Osteocyte (in vitro differentiated cells): ENCODE data around the gene TSGA10. TPM values are rescaled to one million over a fixed set of nuclear protein-coding genes. Genes with fewer than 3 reads are reported as not detected.
"Not testable (repeated sequence)": the region's sequence is repeated elsewhere in the genome, so short reads cannot be mapped to it uniquely, and the experiment has no call there.

Source experiments
- DNase-seq: peaks from one replicate; pipeline ENCODE4 v3.0.0; 2021; ENCODE audit warnings: mixed read lengths; ENCODE audit not compliant: unreplicated experiment; ENCODE audit errors: extremely low spot score
- H3K27ac Mint-ChIP-seq: one replicate; pipeline ENCODE4 v1.8.0; 2021; ENCODE audit warnings: mild to moderate bottlenecking, mixed read lengths; ENCODE audit not compliant: unreplicated experiment
- H3K27me3 Mint-ChIP-seq: one replicate; pipeline ENCODE4 v1.8.0; 2021; ENCODE audit warnings: mixed read lengths; ENCODE audit not compliant: unreplicated experiment
- H3K36me3 Mint-ChIP-seq: one replicate; pipeline ENCODE4 v1.8.0; 2021; ENCODE audit warnings: mixed read lengths; ENCODE audit not compliant: unreplicated experiment
- H3K4me1 Mint-ChIP-seq: one replicate; pipeline ENCODE4 v1.8.0; 2021; ENCODE audit warnings: mixed read lengths; ENCODE audit not compliant: unreplicated experiment
- H3K4me3 Mint-ChIP-seq: one replicate; pipeline ENCODE4 v1.8.0; 2021; ENCODE audit warnings: mild to moderate bottlenecking, moderate library complexity, mixed read lengths; ENCODE audit not compliant: unreplicated experiment
- H3K9me3 Mint-ChIP-seq: one replicate; pipeline ENCODE4 v1.8.0; 2021; ENCODE audit warnings: mixed read lengths; ENCODE audit not compliant: unreplicated experiment
- CTCF ChIP-seq: fragments of 200-600 bp; sonication (generic); IDR thresholded peaks from 2 replicates; pipeline ENCODE4 v1.5.0; 2021; ENCODE audit warnings: antibody characterized with exemption, mild to moderate bottlenecking, moderate library complexity
- long read RNA-seq: library from polyadenylated mRNA; unstranded; transcript quantifications from one replicate; pipeline ENCODE4 v2.0.0, GENCODE V29; 2021
- total RNA-seq: library from RNA; stranded (reverse); gene quantifications from 2 replicates; pipeline ENCODE4 v1.2.1, GENCODE V29; 2021

TSGA10 gene, protein sequence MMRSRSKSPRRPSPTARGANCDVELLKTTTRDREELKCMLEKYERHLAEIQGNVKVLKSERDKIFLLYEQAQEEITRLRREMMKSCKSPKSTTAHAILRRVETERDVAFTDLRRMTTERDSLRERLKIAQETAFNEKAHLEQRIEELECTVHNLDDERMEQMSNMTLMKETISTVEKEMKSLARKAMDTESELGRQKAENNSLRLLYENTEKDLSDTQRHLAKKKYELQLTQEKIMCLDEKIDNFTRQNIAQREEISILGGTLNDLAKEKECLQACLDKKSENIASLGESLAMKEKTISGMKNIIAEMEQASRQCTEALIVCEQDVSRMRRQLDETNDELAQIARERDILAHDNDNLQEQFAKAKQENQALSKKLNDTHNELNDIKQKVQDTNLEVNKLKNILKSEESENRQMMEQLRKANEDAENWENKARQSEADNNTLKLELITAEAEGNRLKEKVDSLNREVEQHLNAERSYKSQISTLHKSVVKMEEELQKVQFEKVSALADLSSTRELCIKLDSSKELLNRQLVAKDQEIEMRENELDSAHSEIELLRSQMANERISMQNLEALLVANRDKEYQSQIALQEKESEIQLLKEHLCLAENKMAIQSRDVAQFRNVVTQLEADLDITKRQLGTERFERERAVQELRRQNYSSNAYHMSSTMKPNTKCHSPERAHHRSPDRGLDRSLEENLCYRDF
- 3.1 and 3.6 TPM in 2 replicates for total RNA-seq
- long read RNA-seq, partial matches to known transcripts, result 2 of 6 reads
- long read RNA-seq, other reads (novel, unspliced or antisense), result 4 of 6 reads

DNA sequence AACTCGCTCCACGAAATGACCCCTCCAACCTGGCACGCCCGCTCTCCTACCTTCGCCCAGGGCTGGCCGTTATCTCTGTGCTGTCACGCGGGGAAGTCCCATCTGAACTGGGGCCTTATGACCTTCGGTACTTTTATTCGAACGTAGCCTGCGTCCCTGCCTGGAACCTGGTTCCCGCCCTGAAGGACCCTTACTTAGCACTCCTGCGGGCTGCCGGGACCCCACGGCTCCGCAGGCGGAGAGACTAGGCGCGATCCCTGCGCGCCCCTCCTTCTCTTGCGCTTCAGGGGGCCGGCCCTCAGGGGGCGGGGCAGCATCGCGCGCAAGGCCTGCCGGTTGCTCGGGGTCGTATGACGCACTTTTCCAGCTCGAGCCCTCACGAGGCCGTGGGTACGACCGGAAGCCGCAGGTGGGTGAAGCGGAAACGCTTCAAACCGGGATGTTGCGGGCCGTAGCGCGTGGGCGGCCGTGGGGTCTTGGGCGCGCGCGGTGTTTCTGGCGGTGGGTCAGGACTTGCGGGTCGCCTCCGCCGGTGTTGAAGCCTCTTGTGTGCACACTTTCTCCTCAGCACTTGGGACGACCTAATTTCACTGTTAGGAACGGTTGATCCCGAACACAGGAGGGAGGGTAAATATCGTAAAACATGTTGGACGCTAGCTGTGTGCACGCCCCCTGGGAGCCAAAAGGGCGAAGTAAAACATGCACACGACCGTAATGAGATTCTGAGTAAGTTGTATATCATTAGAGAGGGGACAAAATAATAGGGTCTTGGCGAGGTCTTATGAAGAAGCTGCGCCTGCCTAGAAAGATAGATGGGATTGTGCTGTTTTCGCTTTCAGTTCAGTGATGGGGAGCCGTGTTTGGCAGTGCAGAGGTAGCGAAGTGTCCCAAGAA is at the start of gene TSGA10, which contains the start of gene LIPT1:
TSS of gene TSGA10 (minus strand) at position 300 of the 894 bp plus-strand sequence. CDS start 45,503 bp downstream, outside the sequence.
TSS of gene LIPT1 (plus strand) at position 325 of the 894 bp plus-strand sequence. CDS start 6,991 bp downstream, outside the sequence.
- Mint-ChIP-seq H3K4me1 (peaks cover 21% of the 10 kb centered on the region), H3K36me3 (peaks cover 8% of the 10 kb centered on the region), H3K9me3 (no peaks in the 10 kb centered on the region), H3K4me3 (peak within 1 kb of the TSS; percentile 87), H3K27me3 (no peaks in the 10 kb centered on the region), H3K27ac (peak within 1 kb of the TSS; percentile 92)
- TF ChIP-seq CTCF, result peak; percentile 23
- DNase-seq, result peak; percentile 93

GRCh38 chr2:99201959-99202678 is 47.4 kb upstream of the TSGA10 start:
- H3K27me3 Mint-ChIP-seq, result no peaks in the 10 kb centered on the region
- H3K4me1 Mint-ChIP-seq, result no peaks in the 10 kb centered on the region
- peaks cover 23% of the 10 kb centered on the region for H3K36me3 Mint-ChIP-seq
- TF ChIP-seq CTCF, result no peak
- H3K9me3 Mint-ChIP-seq, result peaks cover 13% of the 10 kb centered on the region
- H3K4me3 Mint-ChIP-seq, result no peak overlapping the region
- no peak for DNase-seq
- H3K27ac Mint-ChIP-seq, result no peak overlapping the region

DNA sequence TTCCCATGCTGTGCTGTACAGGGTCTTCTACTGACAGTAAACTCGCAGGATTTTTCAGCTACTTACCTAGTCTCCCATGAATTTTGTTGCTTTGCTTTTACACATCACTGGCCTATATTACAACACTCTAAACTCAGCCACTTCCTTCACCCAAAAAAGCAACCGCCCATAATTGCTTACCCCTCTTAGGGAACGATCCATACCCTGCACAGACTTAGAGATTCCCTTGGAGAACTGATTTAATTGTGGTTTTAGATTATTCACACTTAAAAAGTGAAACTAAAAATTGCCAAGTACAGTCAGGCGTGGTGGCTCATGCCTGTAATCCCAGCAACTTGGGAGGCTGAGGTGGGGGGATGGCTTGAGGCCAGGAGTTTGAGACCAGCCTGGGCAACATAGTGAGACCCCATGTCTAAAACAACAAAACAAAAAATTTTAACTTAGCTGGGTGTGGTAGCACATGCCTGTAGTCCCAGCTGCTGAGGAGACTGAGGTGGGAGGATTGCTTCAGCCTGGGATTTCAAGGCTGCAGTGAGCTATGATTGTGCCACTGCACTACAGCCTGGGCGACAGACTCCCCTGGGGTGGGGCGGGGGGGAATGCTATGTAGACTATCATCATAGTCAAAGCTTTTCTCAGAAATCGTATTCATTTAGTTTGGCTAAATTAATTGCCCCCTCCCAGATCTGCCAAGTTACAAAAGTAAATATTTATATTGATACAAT is 45.5 kb upstream of the TSGA10 start:
- peaks cover 6% of the 10 kb centered on the region for H3K9me3 Mint-ChIP-seq
- H3K36me3 Mint-ChIP-seq, result peaks cover 24% of the 10 kb centered on the region
- H3K27ac Mint-ChIP-seq, result no peak overlapping the region
- no peak overlapping the region for H3K4me3 Mint-ChIP-seq
- DNase-seq, result no peak
- H3K27me3 Mint-ChIP-seq, result no peaks in the 10 kb centered on the region
- H3K4me1 Mint-ChIP-seq, result no peaks in the 10 kb centered on the region
- no peak for TF ChIP-seq CTCF

DNA sequence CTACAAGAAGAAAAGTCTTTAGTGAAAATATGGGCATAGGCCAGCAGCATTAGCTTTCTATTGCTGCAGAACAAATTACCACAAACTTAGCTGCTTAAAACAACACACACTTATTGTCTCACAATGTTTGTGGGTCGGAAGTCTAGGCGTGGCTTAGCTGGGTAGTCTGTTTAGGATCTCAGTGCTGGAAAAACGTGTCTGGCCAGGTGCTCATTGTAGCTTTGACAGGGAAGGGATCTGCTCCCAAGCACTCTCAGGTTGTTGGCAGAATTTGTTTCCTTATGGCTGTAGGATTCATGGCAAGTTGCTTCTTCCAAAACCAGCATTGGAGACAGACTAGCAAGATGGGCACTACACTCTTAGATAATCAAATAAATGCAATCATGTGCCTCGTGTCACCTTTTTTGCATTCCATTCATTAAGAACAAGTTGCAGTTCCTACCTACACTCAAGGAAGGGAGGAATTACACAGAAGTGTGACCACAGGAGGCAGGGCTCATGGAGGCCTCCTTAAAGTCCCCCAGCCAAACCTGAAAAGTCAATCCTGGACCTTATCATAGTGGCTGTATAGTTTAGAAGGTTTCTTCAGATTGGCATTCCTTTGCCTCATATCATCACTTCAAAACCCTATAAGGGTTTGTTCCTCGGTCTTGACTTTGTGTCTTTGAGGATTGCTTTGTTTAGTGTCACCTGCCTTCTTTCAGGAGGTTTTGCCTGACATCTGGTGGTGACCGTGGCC is 43.5 kb upstream of the TSGA10 start:
- H3K4me1 Mint-ChIP-seq, result no peaks in the 10 kb centered on the region
- H3K9me3 Mint-ChIP-seq, result peaks cover 4% of the 10 kb centered on the region
- DNase-seq, result no peak
- H3K4me3 Mint-ChIP-seq, result no peak overlapping the region
- H3K27ac Mint-ChIP-seq, result no peak overlapping the region
- TF ChIP-seq CTCF, result no peak
- no peaks in the 10 kb centered on the region for H3K27me3 Mint-ChIP-seq
- H3K36me3 Mint-ChIP-seq, result peaks cover 29% of the 10 kb centered on the region

GRCh38 chr2:99192364-99192763 is 37.6 kb upstream of the TSGA10 start:
- not testable (repeated sequence) for H3K4me3 Mint-ChIP-seq, H3K27ac Mint-ChIP-seq, DNase-seq, H3K9me3 Mint-ChIP-seq, H3K27me3 Mint-ChIP-seq, H3K4me1 Mint-ChIP-seq
- peaks cover 38% of the 10 kb centered on the region for H3K36me3 Mint-ChIP-seq
